ENCODE measurements around the gene EFCAB6. TPM values are rescaled to one million over a fixed set of nuclear protein-coding genes. Genes with fewer than 3 reads are reported as not detected.

EFCAB6 gene
- total RNA-seq: 3.6 TPM
- long read RNA-seq, partial matches to known transcripts: 1 of 4 reads
- long read RNA-seq, other reads (novel, unspliced or antisense): 3 of 4 reads

DNA sequence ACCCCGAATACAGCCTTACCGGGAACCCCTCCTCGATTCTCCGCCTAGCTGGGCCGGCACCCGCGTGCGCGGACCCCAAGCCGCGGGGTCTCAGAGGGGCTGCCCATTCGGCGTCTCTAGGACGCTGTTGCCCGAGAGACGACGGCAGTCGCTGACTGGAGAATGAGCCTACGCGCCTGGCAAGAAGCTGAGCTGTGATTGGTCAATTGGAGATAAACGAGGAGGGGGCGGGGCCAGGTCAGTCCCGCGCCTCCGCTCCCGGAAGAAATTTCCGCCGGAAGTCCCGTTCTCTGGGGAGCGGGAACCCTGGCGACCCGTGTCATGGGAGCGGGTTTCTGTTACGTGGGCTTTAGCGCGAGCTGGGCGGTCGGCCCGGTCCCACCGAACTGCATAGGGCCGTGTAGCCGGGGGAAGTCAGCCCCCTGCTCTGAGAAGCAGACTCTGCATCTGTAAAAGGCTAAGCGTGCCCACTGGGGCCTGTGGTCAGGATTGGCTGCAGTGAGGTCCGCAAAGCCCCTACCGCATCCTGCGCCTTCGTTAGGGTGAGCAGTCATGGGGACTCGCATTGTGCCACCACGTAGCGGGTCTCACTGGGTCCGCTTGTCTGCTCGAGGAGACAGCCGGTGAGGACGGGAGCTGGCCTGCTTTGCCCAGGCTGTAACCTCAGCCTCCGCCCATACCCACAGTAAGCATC, at the start of gene EFCAB6:
Gene EFCAB6, minus strand, starts transcription at position 157 of the 694 bp plus-strand sequence. CDS start 29,987 bp downstream, outside the sequence.
- Histone ChIP-seq H3K4me3 (peak within 1 kb of the TSS; percentile 95), H3K9me3 (no peaks in the 10 kb centered on the region), H3K36me3 (no peaks in the 10 kb centered on the region), H3K27ac (peak within 1 kb of the TSS; percentile 91), H3K27me3 (no peaks in the 10 kb centered on the region), H3K4me1 (peaks cover 9% of the 10 kb centered on the region)
- peak; percentile 93 for DNase-seq
- ATAC-seq: peak; percentile 98
- intact Hi-C loops (cut with DNase I): no loop called here
- TF ChIP-seq, protein P1, sequence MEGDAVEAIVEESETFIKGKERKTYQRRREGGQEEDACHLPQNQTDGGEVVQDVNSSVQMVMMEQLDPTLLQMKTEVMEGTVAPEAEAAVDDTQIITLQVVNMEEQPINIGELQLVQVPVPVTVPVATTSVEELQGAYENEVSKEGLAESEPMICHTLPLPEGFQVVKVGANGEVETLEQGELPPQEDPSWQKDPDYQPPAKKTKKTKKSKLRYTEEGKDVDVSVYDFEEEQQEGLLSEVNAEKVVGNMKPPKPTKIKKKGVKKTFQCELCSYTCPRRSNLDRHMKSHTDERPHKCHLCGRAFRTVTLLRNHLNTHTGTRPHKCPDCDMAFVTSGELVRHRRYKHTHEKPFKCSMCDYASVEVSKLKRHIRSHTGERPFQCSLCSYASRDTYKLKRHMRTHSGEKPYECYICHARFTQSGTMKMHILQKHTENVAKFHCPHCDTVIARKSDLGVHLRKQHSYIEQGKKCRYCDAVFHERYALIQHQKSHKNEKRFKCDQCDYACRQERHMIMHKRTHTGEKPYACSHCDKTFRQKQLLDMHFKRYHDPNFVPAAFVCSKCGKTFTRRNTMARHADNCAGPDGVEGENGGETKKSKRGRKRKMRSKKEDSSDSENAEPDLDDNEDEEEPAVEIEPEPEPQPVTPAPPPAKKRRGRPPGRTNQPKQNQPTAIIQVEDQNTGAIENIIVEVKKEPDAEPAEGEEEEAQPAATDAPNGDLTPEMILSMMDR (IDR thresholded peaks at IDR 0.05): no peak

DNA sequence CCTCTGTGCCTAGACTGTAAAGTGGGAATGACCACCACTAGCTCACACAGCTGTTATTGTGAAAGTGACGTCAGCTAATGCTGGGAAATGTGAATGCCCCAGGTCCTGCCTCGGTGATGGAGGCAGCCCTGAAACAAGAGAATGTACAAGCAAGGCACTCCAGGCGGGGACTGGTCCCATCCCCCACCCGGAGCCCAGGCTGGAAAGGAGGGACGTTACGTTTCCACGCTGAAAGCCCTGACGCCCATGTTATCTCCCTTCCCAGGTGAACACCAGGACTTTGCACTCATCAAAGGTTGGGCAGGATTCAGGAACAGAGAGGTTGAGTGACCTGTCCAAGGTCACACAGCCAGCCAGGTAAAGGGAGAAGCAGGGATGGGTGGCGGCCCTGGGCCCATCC, 49.4 kb upstream of the EFCAB6 start:
- intact Hi-C loops (cut with DNase I): no loop called here
- Histone ChIP-seq H3K27me3 (peaks cover 73% of the 10 kb centered on the region), H3K4me3 (no peak overlapping the region), H3K36me3 (no peaks in the 10 kb centered on the region), H3K27ac (no peak overlapping the region), H3K9me3 (no peaks in the 10 kb centered on the region), H3K4me1 (no peaks in the 10 kb centered on the region)
- no peak for DNase-seq
- TF ChIP-seq, protein P1 (IDR thresholded peaks at IDR 0.05): no peak
- no peak for ATAC-seq

GRCh38 chr22:43860831-43861230, 48.7 kb upstream of the EFCAB6 start:
- DNase-seq (peak; percentile 28), ATAC-seq (no peak)
- intact Hi-C loops (cut with DNase I): no loop called here
- H3K36me3 ChIP-seq: no peaks in the 10 kb centered on the region
- no peak overlapping the region for H3K4me3 ChIP-seq
- no peaks in the 10 kb centered on the region for H3K4me1 ChIP-seq
- H3K9me3 ChIP-seq: no peaks in the 10 kb centered on the region
- TF ChIP-seq, protein P1 (IDR thresholded peaks at IDR 0.05): no peak
- no peak overlapping the region for H3K27ac ChIP-seq
- H3K27me3 ChIP-seq: peaks cover 68% of the 10 kb centered on the region

GRCh38 chr22:43860126-43860525, 48.0 kb upstream of the EFCAB6 start:
- intact Hi-C loops (cut with DNase I): no loop called here
- H3K36me3 ChIP-seq: no peaks in the 10 kb centered on the region
- TF ChIP-seq, protein P1 (IDR thresholded peaks at IDR 0.05): no peak
- H3K27ac ChIP-seq: no peak overlapping the region
- DNase-seq: peak; percentile 22
- peaks cover 65% of the 10 kb centered on the region for H3K27me3 ChIP-seq
- no peak overlapping the region for H3K4me3 ChIP-seq
- no peaks in the 10 kb centered on the region for H3K4me1 ChIP-seq
- no peak for ATAC-seq
- H3K9me3 ChIP-seq: no peaks in the 10 kb centered on the region

- intact Hi-C loops (cut with DNase I): no loop called here
- ATAC-seq (no peak), DNase-seq (peak; percentile 36)
- no peaks in the 10 kb centered on the region for H3K4me1 ChIP-seq
- H3K36me3 ChIP-seq: no peaks in the 10 kb centered on the region
- no peaks in the 10 kb centered on the region for H3K9me3 ChIP-seq
- TF ChIP-seq, protein P1 (IDR thresholded peaks at IDR 0.05): no peak
- no peak overlapping the region for H3K4me3 ChIP-seq
- no peak overlapping the region for H3K27ac ChIP-seq
- peaks cover 60% of the 10 kb centered on the region for H3K27me3 ChIP-seq
These were observed 47.5 kb upstream of the EFCAB6 start for GRCh38 chr22:43859621-43860020.

Measured in upper lobe of right lung (tissue), 1 donor.